Mesendoderm (in vitro differentiated cells): ENCODE results near the gene RNF144B.

Experiments used
- DNase-seq: peaks from one replicate; pipeline ENCODE4 v3.0.0; 2013
- H2AK5ac ChIP-seq: 2 replicates; pipeline ENCODE4 v1.6.1; 2013; ENCODE audit warnings: low read length, inconsistent platforms
- H2BK120ac ChIP-seq: 2 replicates; pipeline ENCODE4 v1.6.1; 2013; ENCODE audit warnings: low read depth, mild to moderate bottlenecking, low read length, moderate library complexity, mixed read lengths
- H2BK15ac ChIP-seq: replicated peaks from 2 replicates; pipeline ENCODE4 v1.6.1; 2013; ENCODE audit warnings: low read depth, mild to moderate bottlenecking, moderate library complexity
- H2BK5ac ChIP-seq: 2 replicates; pipeline ENCODE4 v1.6.1; 2013; ENCODE audit warnings: low read length, inconsistent platforms
- H3K18ac ChIP-seq: 2 replicates; pipeline ENCODE4 v1.6.1; 2013; ENCODE audit warnings: mild to moderate bottlenecking, low read length, mixed read lengths
- H3K23ac ChIP-seq: one replicate; pipeline ENCODE4 v1.6.1; 2013; ENCODE audit warnings: low read length
- H3K27ac ChIP-seq: 2 replicates; pipeline ENCODE4 v1.5.1; 2013; ENCODE audit warnings: low read depth, mild to moderate bottlenecking, inconsistent platforms, low read length, moderate library complexity
- H3K27me3 ChIP-seq: 2 replicates; pipeline ENCODE4 v1.6.1; 2013; ENCODE audit warnings: low read length, control low read depth, mild to moderate bottlenecking, inconsistent platforms; ENCODE audit not compliant: insufficient read depth, poor library complexity
- H3K36me3 ChIP-seq: 2 replicates; pipeline ENCODE4 v1.6.1; 2013; ENCODE audit warnings: low read length, inconsistent platforms; ENCODE audit not compliant: control insufficient read depth, insufficient read depth
- H3K4ac ChIP-seq: one replicate; pipeline ENCODE4 v1.6.1; 2013; ENCODE audit warnings: low read depth, mild to moderate bottlenecking, low read length, moderate library complexity
- H3K4me1 ChIP-seq: 2 replicates; pipeline ENCODE4 v1.6.1; 2013; ENCODE audit warnings: low read depth, low read length, inconsistent platforms; ENCODE audit not compliant: control insufficient read depth
- H3K4me2 ChIP-seq: 2 replicates; pipeline ENCODE4 v1.6.1; 2013; ENCODE audit warnings: low read length
- H3K4me3 ChIP-seq: 2 replicates; pipeline ENCODE4 v1.5.1; 2013; ENCODE audit warnings: mild to moderate bottlenecking, low read length
- H3K56ac ChIP-seq: one replicate; pipeline ENCODE4 v1.6.1; 2013; ENCODE audit warnings: low read length
- H3K79me1 ChIP-seq: 2 replicates; pipeline ENCODE4 v1.6.1; 2013; ENCODE audit warnings: low read length, inconsistent platforms
- H3K79me2 ChIP-seq: 2 replicates; pipeline ENCODE4 v1.6.1; 2013; ENCODE audit warnings: mild to moderate bottlenecking, low read length; ENCODE audit not compliant: control insufficient read depth, insufficient read depth
- H3K9ac ChIP-seq: 2 replicates; pipeline ENCODE4 v1.6.1; 2013; ENCODE audit warnings: low read length, inconsistent platforms
- H4K5ac ChIP-seq: one replicate; pipeline ENCODE4 v1.6.1; 2013; ENCODE audit warnings: low read length
- H4K8ac ChIP-seq: one replicate; pipeline ENCODE4 v1.6.1; 2013; ENCODE audit warnings: low read depth, mild to moderate bottlenecking, control low read depth, low read length, moderate library complexity
- WGBS: extraction: QIAGEN DNeasy Blood & Tissue Kit; methylation state at CpG from one replicate; pipeline ENCODE4 v1.1.7; 2013; ENCODE audit warnings: low lambda C conversion rate, missing lambda C conversion rate; ENCODE audit not compliant: insufficient coverage; ENCODE audit errors: extremely low coverage; 5-methylcytosine and 5-hydroxymethylcytosine counted together

RNF144B gene

GRCh38 chr6:18464176-18464575, 77.0 kb downstream of the RNF144B start:
- WGBS, result 100% methylated on average over 1 of the region's 2 CpGs
- no peak overlapping the region for H3K4me2 ChIP-seq
- H3K79me1 ChIP-seq, result no peaks in the 10 kb centered on the region
- H2AK5ac ChIP-seq, result no peak overlapping the region
- H3K4ac ChIP-seq, result no peak overlapping the region
- no peak overlapping the region for H3K23ac ChIP-seq
- no peak overlapping the region for H3K27ac ChIP-seq
- no peak overlapping the region for H3K9ac ChIP-seq
- no peaks in the 10 kb centered on the region for H3K36me3 ChIP-seq
- no peak overlapping the region for H2BK5ac ChIP-seq
- H3K56ac ChIP-seq, result no peak overlapping the region
- H3K79me2 ChIP-seq, result no peaks in the 10 kb centered on the region
- H4K8ac ChIP-seq, result no peak overlapping the region
- no peak for DNase-seq
- no peaks in the 10 kb centered on the region for H3K4me1 ChIP-seq
- no peak overlapping the region for H3K18ac ChIP-seq
- no peaks in the 10 kb centered on the region for H3K27me3 ChIP-seq
- H2BK15ac ChIP-seq, result no peak overlapping the region
- H3K4me3 ChIP-seq, result no peak overlapping the region
- no peak overlapping the region for H4K5ac ChIP-seq
- H2BK120ac ChIP-seq, result no peak overlapping the region

- Histone ChIP-seq H3K4me2 (no peak overlapping the region), H3K36me3 (no peaks in the 10 kb centered on the region)
These were observed 78.4 kb downstream of the RNF144B start for GRCh38 chr6:18465410-18466154.

GRCh38 chr6:18467741-18468502, 80.8 kb downstream of the RNF144B start:
- Histone ChIP-seq H4K5ac (no peak overlapping the region), H3K4me1 (no peaks in the 10 kb centered on the region), H2BK120ac (no peak overlapping the region), H3K56ac (no peak overlapping the region), H4K8ac (no peak overlapping the region), H3K4me3 (no peak overlapping the region), H2BK15ac (no peak overlapping the region), H3K27ac (no peak overlapping the region), H3K79me1 (no peaks in the 10 kb centered on the region), H2BK5ac (no peak overlapping the region), H3K36me3 (no peaks in the 10 kb centered on the region), H3K4me2 (no peak overlapping the region), H3K4ac (no peak overlapping the region), H2AK5ac (no peak overlapping the region), H3K79me2 (no peaks in the 10 kb centered on the region), H3K18ac (no peak overlapping the region), H3K27me3 (no peaks in the 10 kb centered on the region), H3K23ac (no peak overlapping the region), H3K9ac (no peak overlapping the region)
- no CpG with 5 or more reads among the region's 5 CpGs for WGBS
- DNase-seq, result no peak

More at GRCh38 chr6:18465410-18466154, 78.4 kb downstream of the RNF144B start:
- Histone ChIP-seq H3K4me3 (no peak overlapping the region), H4K8ac (no peak overlapping the region), H3K56ac (no peak overlapping the region), H3K4me1 (no peaks in the 10 kb centered on the region), H3K79me2 (no peaks in the 10 kb centered on the region), H3K18ac (no peak overlapping the region), H3K27ac (no peak overlapping the region), H4K5ac (no peak overlapping the region), H3K79me1 (no peaks in the 10 kb centered on the region), H3K23ac (no peak overlapping the region), H3K4ac (no peak overlapping the region), H2BK5ac (no peak overlapping the region), H3K27me3 (no peaks in the 10 kb centered on the region), H2BK15ac (no peak overlapping the region), H2BK120ac (no peak overlapping the region), H3K9ac (no peak overlapping the region), H2AK5ac (no peak overlapping the region)
- WGBS, result no CpG with 5 or more reads among the region's 5 CpGs
- DNase-seq, result peak; percentile 10

- no peak for DNase-seq
- H3K27me3 ChIP-seq, result no peaks in the 10 kb centered on the region
- no peak overlapping the region for H4K5ac ChIP-seq
- no peaks in the 10 kb centered on the region for H3K79me1 ChIP-seq
- H3K4ac ChIP-seq, result no peak overlapping the region
- H3K36me3 ChIP-seq, result no peaks in the 10 kb centered on the region
- no peak overlapping the region for H3K27ac ChIP-seq
- no peak overlapping the region for H3K23ac ChIP-seq
- no peak overlapping the region for H3K18ac ChIP-seq
- H3K4me1 ChIP-seq, result no peaks in the 10 kb centered on the region
- H2BK15ac ChIP-seq, result no peak overlapping the region
- no peak overlapping the region for H3K9ac ChIP-seq
- H3K56ac ChIP-seq, result no peak overlapping the region
- H3K79me2 ChIP-seq, result no peaks in the 10 kb centered on the region
- no peak overlapping the region for H2BK5ac ChIP-seq
- H4K8ac ChIP-seq, result no peak overlapping the region
- no peak overlapping the region for H2AK5ac ChIP-seq
- no CpG with 5 or more reads among the region's 3 CpGs for WGBS
- H2BK120ac ChIP-seq, result no peak overlapping the region
- no peak overlapping the region for H3K4me3 ChIP-seq
- H3K4me2 ChIP-seq, result no peak overlapping the region
These were observed 81.3 kb downstream of the RNF144B start for GRCh38 chr6:18468503-18468843.

GRCh38 chr6:18469536-18469935, 82.4 kb downstream of the RNF144B start:
- Histone ChIP-seq H3K4me3 (no peak overlapping the region), H3K27ac (no peak overlapping the region), H3K36me3 (no peaks in the 10 kb centered on the region), H3K79me2 (no peaks in the 10 kb centered on the region), H3K18ac (no peak overlapping the region), H3K4ac (no peak overlapping the region), H3K4me1 (no peaks in the 10 kb centered on the region), H2BK5ac (no peak overlapping the region), H2AK5ac (no peak overlapping the region), H3K27me3 (no peaks in the 10 kb centered on the region), H4K8ac (no peak overlapping the region), H3K79me1 (no peaks in the 10 kb centered on the region), H3K56ac (no peak overlapping the region), H2BK15ac (no peak overlapping the region), H4K5ac (no peak overlapping the region), H3K23ac (no peak overlapping the region), H2BK120ac (no peak overlapping the region), H3K9ac (no peak overlapping the region), H3K4me2 (no peak overlapping the region)
- no CpG with 5 or more reads among the region's 3 CpGs for WGBS
- no peak for DNase-seq
